ENCODE data around the gene PCSK2. TPM values are rescaled to one million over a fixed set of nuclear protein-coding genes. Genes with fewer than 3 reads are reported as not detected.

PCSK2 gene
- total and polyA plus RNA-seq, 4 donors: 0.08 to 0.14 (median 0.09) TPM; not detected in 1

DNA sequence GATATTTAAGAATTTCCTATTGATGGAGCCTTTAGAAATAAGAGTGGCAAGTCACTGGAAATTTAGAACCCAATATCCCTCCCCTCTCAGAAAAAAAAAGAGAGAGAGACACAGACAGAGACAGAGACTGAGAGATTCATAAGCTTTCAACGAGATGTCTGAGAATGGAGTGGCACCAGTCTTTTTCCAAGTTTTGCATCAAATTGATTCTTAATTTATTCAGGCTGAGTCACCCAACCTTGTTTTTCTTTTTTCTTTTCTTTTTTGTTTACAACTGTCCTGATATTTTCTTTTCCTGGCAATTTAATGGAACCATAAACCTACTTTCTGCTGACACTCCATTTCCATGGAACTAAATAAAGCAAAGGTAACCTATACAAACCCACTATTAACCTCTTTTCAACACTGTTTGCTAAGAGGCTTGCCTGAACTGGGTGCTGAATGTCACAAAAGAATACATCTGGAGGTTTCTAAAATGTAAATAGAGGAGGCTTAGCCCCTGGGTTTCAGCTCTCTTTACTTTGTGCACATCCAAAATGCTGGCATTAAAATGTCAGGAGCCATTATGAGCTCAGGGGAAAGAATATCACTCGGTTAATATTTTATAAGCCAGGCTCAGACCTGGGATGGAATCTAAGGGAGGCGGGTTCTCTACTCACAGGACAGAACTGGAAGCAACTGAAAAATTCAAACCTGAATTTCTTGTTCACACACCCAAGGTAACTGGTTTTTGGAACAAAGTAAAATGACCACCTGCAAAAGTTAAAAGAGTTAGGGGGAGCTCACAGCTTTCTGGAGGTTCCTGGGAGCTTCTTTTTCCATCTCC, 203.5 kb downstream of the PCSK2 start:
- H3K9ac ChIP-seq (ENCODE audit: low read depth in 1 of 2, low read length in 2 of 2): no peak overlapping the region
- no peak overlapping the region for H3K27ac ChIP-seq (ENCODE audit: low read depth in 1 of 2, low read length in 2 of 2)
- 50% methylated on average over 3 of the region's 3 CpGs for WGBS
- no peaks in the 10 kb centered on the region for H3K9me3 ChIP-seq (ENCODE audit: control insufficient read depth in 4 of 4, low read length in 3 of 4)
- DNase-seq (ENCODE audit: low spot score): no peak
- no peaks in the 10 kb centered on the region for H3K4me1 ChIP-seq (ENCODE audit: control insufficient read depth in 4 of 4, insufficient read depth in 4 of 4, low read length in 3 of 4)
- H3K36me3 ChIP-seq (ENCODE audit: control insufficient read depth in 4 of 4, insufficient read depth in 3 of 4, low read depth in 1 of 4, low read length in 3 of 4): no peaks in the 10 kb centered on the region
- peaks cover 0 to 11% (median under 1%) of the 10 kb centered on the region in 4 donors for H3K27me3 ChIP-seq (ENCODE audit: control insufficient read depth in 4 of 4, insufficient read depth in 4 of 4, low read length in 3 of 4)
- no peak for TF ChIP-seq HNF4A (conservative IDR thresholded peaks at IDR 0.05)
- no peak for TF ChIP-seq EGR1 (IDR thresholded peaks at IDR 0.05; ENCODE audit: low read depth in 2 of 2)
- no peak for TF ChIP-seq FOXA2 (IDR thresholded peaks at IDR 0.05)
- H3K4me3 ChIP-seq (ENCODE audit: low read depth in 1 of 3, low read length in 3 of 3): no peak overlapping the region

DNA sequence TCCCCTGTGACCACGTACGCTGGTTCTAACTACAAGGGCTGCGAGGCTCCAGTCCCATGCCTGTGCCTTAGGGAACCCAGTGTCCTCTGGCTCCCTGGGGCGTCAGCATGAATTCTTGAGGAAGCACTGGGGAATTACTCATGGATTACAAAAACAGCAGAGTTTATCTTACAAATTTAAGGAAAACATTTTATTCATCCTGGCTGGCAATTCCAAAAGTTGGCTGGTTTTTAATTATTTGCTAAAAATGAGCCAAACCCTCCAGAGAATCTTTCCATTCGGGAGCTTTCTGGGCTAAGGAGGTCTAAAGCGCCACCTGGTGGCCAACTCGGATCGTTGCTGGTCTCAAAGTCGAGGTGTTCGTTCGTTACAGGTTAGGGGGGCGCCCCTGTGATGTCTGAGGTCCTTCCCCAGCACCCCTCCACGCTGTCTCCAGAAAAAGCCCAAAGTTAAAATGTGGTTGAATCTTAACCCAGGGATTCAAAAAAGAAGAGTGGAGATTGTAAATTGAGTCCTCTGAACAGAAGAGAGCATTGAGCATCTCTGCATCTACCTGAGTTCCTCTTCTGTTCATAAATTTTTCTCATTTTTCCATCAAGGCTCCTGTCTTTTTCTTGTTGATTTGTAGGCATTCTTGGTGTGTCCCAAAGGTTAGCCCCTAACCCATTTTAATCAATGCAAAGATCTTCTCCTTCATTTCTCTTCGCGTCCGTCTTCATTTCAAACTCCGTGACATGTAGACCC, 205.0 kb downstream of the PCSK2 start:
- WGBS: 30% methylated on average over 17 of the region's 17 CpGs
- Histone ChIP-seq H3K4me1 (ENCODE audit: control insufficient read depth in 4 of 4, insufficient read depth in 4 of 4, low read length in 3 of 4) (no peaks in the 10 kb centered on the region), H3K4me3 (ENCODE audit: low read depth in 1 of 3, low read length in 3 of 3) (no peak overlapping the region), H3K9me3 (ENCODE audit: control insufficient read depth in 4 of 4, low read length in 3 of 4) (no peaks in the 10 kb centered on the region), H3K36me3 (ENCODE audit: control insufficient read depth in 4 of 4, insufficient read depth in 3 of 4, low read depth in 1 of 4, low read length in 3 of 4) (no peaks in the 10 kb centered on the region), H3K27me3 (ENCODE audit: control insufficient read depth in 4 of 4, insufficient read depth in 4 of 4, low read length in 3 of 4) (peaks cover 0 to 11% (median under 1%) of the 10 kb centered on the region in 4 donors), H3K9ac (ENCODE audit: low read depth in 1 of 2, low read length in 2 of 2) (no peak overlapping the region), H3K27ac (ENCODE audit: low read depth in 1 of 2, low read length in 2 of 2) (no peak overlapping the region)
- peak; percentile 56 for DNase-seq (ENCODE audit: low spot score)
- TF ChIP-seq, protein P1, sequence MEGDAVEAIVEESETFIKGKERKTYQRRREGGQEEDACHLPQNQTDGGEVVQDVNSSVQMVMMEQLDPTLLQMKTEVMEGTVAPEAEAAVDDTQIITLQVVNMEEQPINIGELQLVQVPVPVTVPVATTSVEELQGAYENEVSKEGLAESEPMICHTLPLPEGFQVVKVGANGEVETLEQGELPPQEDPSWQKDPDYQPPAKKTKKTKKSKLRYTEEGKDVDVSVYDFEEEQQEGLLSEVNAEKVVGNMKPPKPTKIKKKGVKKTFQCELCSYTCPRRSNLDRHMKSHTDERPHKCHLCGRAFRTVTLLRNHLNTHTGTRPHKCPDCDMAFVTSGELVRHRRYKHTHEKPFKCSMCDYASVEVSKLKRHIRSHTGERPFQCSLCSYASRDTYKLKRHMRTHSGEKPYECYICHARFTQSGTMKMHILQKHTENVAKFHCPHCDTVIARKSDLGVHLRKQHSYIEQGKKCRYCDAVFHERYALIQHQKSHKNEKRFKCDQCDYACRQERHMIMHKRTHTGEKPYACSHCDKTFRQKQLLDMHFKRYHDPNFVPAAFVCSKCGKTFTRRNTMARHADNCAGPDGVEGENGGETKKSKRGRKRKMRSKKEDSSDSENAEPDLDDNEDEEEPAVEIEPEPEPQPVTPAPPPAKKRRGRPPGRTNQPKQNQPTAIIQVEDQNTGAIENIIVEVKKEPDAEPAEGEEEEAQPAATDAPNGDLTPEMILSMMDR (IDR thresholded peaks at IDR 0.05; ENCODE audit: low read depth, low read length, missing input control): peak; percentile 57
- TF ChIP-seq YY1 (IDR thresholded peaks at IDR 0.05): no peak
- TF ChIP-seq SP1 (IDR thresholded peaks at IDR 0.05): no peak
- TF ChIP-seq, protein P2, sequence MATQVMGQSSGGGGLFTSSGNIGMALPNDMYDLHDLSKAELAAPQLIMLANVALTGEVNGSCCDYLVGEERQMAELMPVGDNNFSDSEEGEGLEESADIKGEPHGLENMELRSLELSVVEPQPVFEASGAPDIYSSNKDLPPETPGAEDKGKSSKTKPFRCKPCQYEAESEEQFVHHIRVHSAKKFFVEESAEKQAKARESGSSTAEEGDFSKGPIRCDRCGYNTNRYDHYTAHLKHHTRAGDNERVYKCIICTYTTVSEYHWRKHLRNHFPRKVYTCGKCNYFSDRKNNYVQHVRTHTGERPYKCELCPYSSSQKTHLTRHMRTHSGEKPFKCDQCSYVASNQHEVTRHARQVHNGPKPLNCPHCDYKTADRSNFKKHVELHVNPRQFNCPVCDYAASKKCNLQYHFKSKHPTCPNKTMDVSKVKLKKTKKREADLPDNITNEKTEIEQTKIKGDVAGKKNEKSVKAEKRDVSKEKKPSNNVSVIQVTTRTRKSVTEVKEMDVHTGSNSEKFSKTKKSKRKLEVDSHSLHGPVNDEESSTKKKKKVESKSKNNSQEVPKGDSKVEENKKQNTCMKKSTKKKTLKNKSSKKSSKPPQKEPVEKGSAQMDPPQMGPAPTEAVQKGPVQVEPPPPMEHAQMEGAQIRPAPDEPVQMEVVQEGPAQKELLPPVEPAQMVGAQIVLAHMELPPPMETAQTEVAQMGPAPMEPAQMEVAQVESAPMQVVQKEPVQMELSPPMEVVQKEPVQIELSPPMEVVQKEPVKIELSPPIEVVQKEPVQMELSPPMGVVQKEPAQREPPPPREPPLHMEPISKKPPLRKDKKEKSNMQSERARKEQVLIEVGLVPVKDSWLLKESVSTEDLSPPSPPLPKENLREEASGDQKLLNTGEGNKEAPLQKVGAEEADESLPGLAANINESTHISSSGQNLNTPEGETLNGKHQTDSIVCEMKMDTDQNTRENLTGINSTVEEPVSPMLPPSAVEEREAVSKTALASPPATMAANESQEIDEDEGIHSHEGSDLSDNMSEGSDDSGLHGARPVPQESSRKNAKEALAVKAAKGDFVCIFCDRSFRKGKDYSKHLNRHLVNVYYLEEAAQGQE (IDR thresholded peaks at IDR 0.05): no peak
- TF ChIP-seq RAD21 (IDR thresholded peaks at IDR 0.05): peak; percentile 73 to 76

DNA sequence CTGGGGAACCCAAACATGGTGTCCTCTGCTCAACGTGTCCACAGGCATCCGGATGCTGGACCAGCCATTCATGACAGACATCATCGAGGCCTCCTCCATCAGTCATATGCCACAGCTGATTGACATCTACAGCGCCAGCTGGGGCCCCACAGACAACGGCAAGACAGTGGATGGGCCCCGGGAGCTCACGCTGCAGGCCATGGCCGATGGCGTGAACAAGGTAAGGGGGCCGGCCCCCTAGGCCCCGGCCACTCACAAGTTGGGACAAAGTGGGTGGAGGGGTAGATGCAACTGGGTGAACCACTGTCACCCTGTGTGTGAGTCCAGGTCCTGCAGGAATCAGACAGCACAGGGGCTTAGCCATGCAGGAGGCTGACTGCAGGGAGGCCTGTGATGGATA, 209.8 kb downstream of the PCSK2 start:
- no peak overlapping the region for H3K4me3 ChIP-seq (ENCODE audit: low read depth in 1 of 3, low read length in 3 of 3)
- 86% methylated on average over 11 of the region's 11 CpGs for WGBS
- TF ChIP-seq HNF4G (IDR thresholded peaks at IDR 0.05): no peak
- TF ChIP-seq GABPA (IDR thresholded peaks at IDR 0.05 in 1 of 2, conservative IDR thresholded peaks at IDR 0.05 in 1 of 2): no peak
- TF ChIP-seq YY1 (IDR thresholded peaks at IDR 0.05): no peak
- no peak for TF ChIP-seq FOXA1 (IDR thresholded peaks at IDR 0.05)
- no peak for TF ChIP-seq JUND (IDR thresholded peaks at IDR 0.05)
- TF ChIP-seq NR2F2 (IDR thresholded peaks at IDR 0.05): no peak
- no peak for TF ChIP-seq HNF4A (conservative IDR thresholded peaks at IDR 0.05)
- TF ChIP-seq TAF1 (conservative IDR thresholded peaks at IDR 0.05): no peak
- TF ChIP-seq, protein P2 (IDR thresholded peaks at IDR 0.05): no peak
- TF ChIP-seq RXRA (IDR thresholded peaks at IDR 0.05): no peak
- TF ChIP-seq, protein P3, sequence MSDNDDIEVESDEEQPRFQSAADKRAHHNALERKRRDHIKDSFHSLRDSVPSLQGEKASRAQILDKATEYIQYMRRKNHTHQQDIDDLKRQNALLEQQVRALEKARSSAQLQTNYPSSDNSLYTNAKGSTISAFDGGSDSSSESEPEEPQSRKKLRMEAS (IDR thresholded peaks at IDR 0.05): no peak
- no peak for TF ChIP-seq FOXA2 (IDR thresholded peaks at IDR 0.05)
- TF ChIP-seq EGR1 (IDR thresholded peaks at IDR 0.05; ENCODE audit: low read depth in 2 of 2): no peak

More for the DNA sequence above, 209.8 kb downstream of the PCSK2 start:
- no peak for DNase-seq (ENCODE audit: low spot score)
- no peaks in the 10 kb centered on the region for H3K9me3 ChIP-seq (ENCODE audit: control insufficient read depth in 4 of 4, low read length in 3 of 4)
- H3K27me3 ChIP-seq (ENCODE audit: control insufficient read depth in 4 of 4, insufficient read depth in 4 of 4, low read length in 3 of 4): peaks cover 0 to 11% (median 2%) of the 10 kb centered on the region in 4 donors
- no peak overlapping the region for H3K9ac ChIP-seq (ENCODE audit: low read depth in 1 of 2, low read length in 2 of 2)
- no peaks in the 10 kb centered on the region for H3K36me3 ChIP-seq (ENCODE audit: control insufficient read depth in 4 of 4, insufficient read depth in 3 of 4, low read depth in 1 of 4, low read length in 3 of 4)
- no peaks in the 10 kb centered on the region for H3K4me1 ChIP-seq (ENCODE audit: control insufficient read depth in 4 of 4, insufficient read depth in 4 of 4, low read length in 3 of 4)
- H3K27ac ChIP-seq (ENCODE audit: low read depth in 1 of 2, low read length in 2 of 2): no peak overlapping the region

All from liver (tissue), 9 donors.